ENCODE results near the gene MACROD2. TPM values are rescaled to one million over a fixed set of nuclear protein-coding genes. Genes with fewer than 3 reads are reported as not detected.

The MACROD2 gene
- total and polyA plus RNA-seq, 2 of the 4 experiments (the other 2 are of a cell fraction): not detected

DNA sequence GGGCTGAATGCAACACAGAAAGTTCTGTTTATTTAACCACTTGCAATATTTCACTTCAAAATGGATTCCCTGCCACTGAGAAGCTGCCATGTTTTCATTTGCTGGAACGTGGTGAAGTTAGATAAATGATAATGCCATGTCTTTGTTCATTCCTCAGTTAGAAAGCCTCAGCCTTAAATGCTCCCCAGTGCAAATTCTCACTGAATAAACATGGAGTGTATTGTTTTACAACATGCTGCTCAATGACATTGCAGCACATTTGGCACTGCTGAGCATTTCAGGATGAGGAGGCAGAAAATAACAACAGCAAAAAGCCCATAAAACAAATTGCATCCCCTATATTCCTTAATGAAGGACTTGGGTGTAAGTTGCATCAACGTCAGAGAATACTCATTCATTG, 1255.9 kb downstream of the MACROD2 start:
- Histone ChIP-seq H3K9me1 (ENCODE audit: insufficient read depth, low read length) (no peaks in the 10 kb centered on the region), H3K4me3 (ENCODE audit: insufficient read depth, low read depth, low read length) (no peak overlapping the region), H3K14ac (replicated peaks; ENCODE audit: low read depth, low read length) (no peak overlapping the region), H2BK15ac (ENCODE audit: low read depth, low read length) (no peak overlapping the region), H3K4ac (ENCODE audit: low read depth, low read length) (no peak overlapping the region), H3K56ac (ENCODE audit: extremely low read depth, insufficient read depth, low read length) (no peak overlapping the region), H3K23ac (ENCODE audit: low read depth, low read length) (no peak overlapping the region), H3K27me3 (ENCODE audit: control insufficient read depth, insufficient read depth, low read length) (no peaks in the 10 kb centered on the region), H3K4me2 (ENCODE audit: low read depth, low read length) (no peak overlapping the region), H3K4me1 (ENCODE audit: control insufficient read depth, insufficient read depth, low read length) (no peaks in the 10 kb centered on the region), H3K9ac (ENCODE audit: low read depth, low read length) (no peak overlapping the region), H3K79me1 (ENCODE audit: low read depth in 1 of 2, low read length in 2 of 2) (no peaks in the 10 kb centered on the region), H3K18ac (ENCODE audit: low read depth, low read length) (no peak overlapping the region), H4K91ac (ENCODE audit: insufficient read depth, low read depth, low read length) (no peak overlapping the region), H3K36me3 (ENCODE audit: control insufficient read depth, insufficient read depth, low read length) (no peaks in the 10 kb centered on the region), H3K27ac (ENCODE audit: insufficient read depth, low read length) (no peak overlapping the region), H2AFZ (replicated peaks; ENCODE audit: low read length, poor library complexity) (no peak overlapping the region), H2AK5ac (ENCODE audit: low read depth, low read length) (no peak overlapping the region), H4K5ac (ENCODE audit: low read depth, low read length) (no peak overlapping the region), H2BK120ac (ENCODE audit: low read depth, low read length) (no peak overlapping the region), H4K20me1 (ENCODE audit: insufficient read depth, low read length) (no peaks in the 10 kb centered on the region), H4K8ac (ENCODE audit: low read depth in 2 of 2, low read length in 2 of 2) (no peak overlapping the region), H2BK5ac (ENCODE audit: low read depth, low read length, poor library complexity, severe bottlenecking) (no peak overlapping the region), H3K9me3 (ENCODE audit: control insufficient read depth, insufficient read depth, low read length) (peaks cover 9% of the 10 kb centered on the region; the same call in 1 of the 2 replicates), H2AK9ac (replicated peaks; ENCODE audit: low read depth, low read length, poor library complexity) (no peak overlapping the region), H2BK20ac (ENCODE audit: low read depth, low read length) (no peak overlapping the region)
- dilution Hi-C loops (cut with HindIII; ENCODE audit: low sequenced_read_pairs, unreplicated experiment): no loop called here
- ChIA-PET POLR2A (ENCODE audit: unreplicated experiment) (no interaction called here), CTCF (no interaction called here)
- BruUV-seq (replicated peaks): no TSS peak
- no peak for TF ChIP-seq MAZ (IDR thresholded peaks at IDR 0.05; ENCODE audit: borderline replicate concordance, low read depth, low read length)
- no peak for TF ChIP-seq FOS (IDR thresholded peaks at IDR 0.05; ENCODE audit: low read depth, low read length)
- no peak for TF ChIP-seq NFE2L2 (IDR thresholded peaks at IDR 0.05; ENCODE audit: low read depth, low read length)
- TF ChIP-seq, protein P1, sequence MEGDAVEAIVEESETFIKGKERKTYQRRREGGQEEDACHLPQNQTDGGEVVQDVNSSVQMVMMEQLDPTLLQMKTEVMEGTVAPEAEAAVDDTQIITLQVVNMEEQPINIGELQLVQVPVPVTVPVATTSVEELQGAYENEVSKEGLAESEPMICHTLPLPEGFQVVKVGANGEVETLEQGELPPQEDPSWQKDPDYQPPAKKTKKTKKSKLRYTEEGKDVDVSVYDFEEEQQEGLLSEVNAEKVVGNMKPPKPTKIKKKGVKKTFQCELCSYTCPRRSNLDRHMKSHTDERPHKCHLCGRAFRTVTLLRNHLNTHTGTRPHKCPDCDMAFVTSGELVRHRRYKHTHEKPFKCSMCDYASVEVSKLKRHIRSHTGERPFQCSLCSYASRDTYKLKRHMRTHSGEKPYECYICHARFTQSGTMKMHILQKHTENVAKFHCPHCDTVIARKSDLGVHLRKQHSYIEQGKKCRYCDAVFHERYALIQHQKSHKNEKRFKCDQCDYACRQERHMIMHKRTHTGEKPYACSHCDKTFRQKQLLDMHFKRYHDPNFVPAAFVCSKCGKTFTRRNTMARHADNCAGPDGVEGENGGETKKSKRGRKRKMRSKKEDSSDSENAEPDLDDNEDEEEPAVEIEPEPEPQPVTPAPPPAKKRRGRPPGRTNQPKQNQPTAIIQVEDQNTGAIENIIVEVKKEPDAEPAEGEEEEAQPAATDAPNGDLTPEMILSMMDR (conservative IDR thresholded peaks at IDR 0.05; ENCODE audit: low read depth, low read length): no peak
- no peak for TF ChIP-seq RAD21 (IDR thresholded peaks at IDR 0.05; ENCODE audit: low read length)
- in situ Hi-C loops (cut with MboI; ENCODE audit: low sequenced_read_pairs): no loop called here
- ATAC-seq (ENCODE audit: low read depth): no peak
- intact Hi-C loops (cut with micrococcal nuclease): no loop called here
- DNase-seq: no peak
- WGBS, 2 experiments (ENCODE audit: extremely low coverage in 2 of 2, insufficient read length in 1 of 2): no CpG with 5 or more reads among the region's 2 CpGs

Measured in IMR-90 (cell line).